ENCODE measurements around the gene NBPF8.
"Not testable (repeated sequence)": the region's sequence is repeated elsewhere in the genome, so short reads cannot be mapped to it uniquely, and the experiment has no call there.

The NBPF8 gene

DNA sequence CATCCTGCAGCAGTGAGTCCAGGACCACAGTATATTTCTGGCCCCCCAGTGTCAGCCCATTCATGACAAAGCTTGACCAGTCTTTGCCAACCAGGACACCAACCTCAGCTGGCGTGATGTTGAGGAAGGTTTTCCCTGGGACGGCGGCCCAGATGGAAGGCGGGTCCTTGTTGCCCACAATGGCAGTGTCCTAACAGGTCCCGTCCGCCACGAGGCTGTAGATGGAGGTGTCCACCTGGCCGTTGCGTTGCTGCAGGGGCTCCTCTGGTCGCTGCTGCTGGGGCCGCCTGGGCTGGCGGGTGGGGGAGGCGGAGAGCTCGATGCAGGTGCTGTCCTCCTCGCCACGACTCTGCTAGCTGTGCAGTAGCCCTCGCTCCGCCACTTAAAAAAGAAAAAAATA is 19.0 kb downstream of the NBPF8 start:
- DNase-seq (ENCODE audit: low spot score): not testable (repeated sequence)

DNA sequence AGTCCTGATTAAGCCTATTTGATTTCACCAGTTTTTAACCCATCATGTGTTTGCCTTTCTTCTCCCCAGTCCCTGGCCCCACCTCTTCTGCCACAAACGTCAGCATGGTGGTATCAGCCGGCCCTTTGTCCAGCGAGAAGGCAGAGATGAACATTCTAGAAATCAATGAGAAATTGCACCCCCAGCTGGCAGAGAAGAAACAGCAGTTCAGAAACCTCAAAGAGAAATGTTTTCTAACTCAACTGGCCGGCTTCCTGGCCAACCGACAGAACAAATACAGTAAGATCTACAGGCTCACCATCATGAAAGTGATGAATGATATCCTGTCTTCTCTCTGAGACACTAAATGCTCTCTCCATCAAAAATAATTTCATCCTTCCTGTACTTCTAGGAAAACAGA is 34.3 kb downstream of the NBPF8 start:
- H3K79me1 ChIP-seq (ENCODE audit: low read depth, low read length); H3K9me3 ChIP-seq (replicated peaks in 1 of 2; ENCODE audit: control insufficient read depth in 2 of 2, insufficient read depth in 1 of 2, low read depth in 1 of 2, low read length in 2 of 2); H2BK15ac ChIP-seq (ENCODE audit: low read length); H3K14ac ChIP-seq (ENCODE audit: low read length); H3K27me3 ChIP-seq (ENCODE audit: control insufficient read depth in 3 of 3, insufficient read depth in 3 of 3, low read depth in 1 of 3, low read length in 3 of 3); H3K4ac ChIP-seq (ENCODE audit: low read length); H2BK120ac ChIP-seq (ENCODE audit: low read depth, low read length); DNase-seq (ENCODE audit: low spot score); H3K18ac ChIP-seq (ENCODE audit: low read length); H2BK12ac ChIP-seq (ENCODE audit: low read length); H3K36me3 ChIP-seq (replicated peaks in 1 of 2; ENCODE audit: control insufficient read depth in 2 of 2, insufficient read depth in 2 of 2, low read length in 2 of 2); H4K91ac ChIP-seq (ENCODE audit: low read depth, low read length, poor library complexity); H3K4me2 ChIP-seq (ENCODE audit: insufficient read depth, low read length, poor library complexity, severe bottlenecking); H2AK5ac ChIP-seq (ENCODE audit: low read depth, low read length); H3K23ac ChIP-seq (ENCODE audit: low read depth, low read length, poor library complexity); H2AFZ ChIP-seq (ENCODE audit: low read length); H3K4me1 ChIP-seq (ENCODE audit: control insufficient read depth in 2 of 2, insufficient read depth in 1 of 2, low read depth in 1 of 2, low read length in 2 of 2); H3K4me3 ChIP-seq (ENCODE audit: low read length in 2 of 2); H3K9ac ChIP-seq (ENCODE audit: low read depth, low read length, poor library complexity); H3K27ac ChIP-seq (replicated peaks; ENCODE audit: low read length); H2BK5ac ChIP-seq (ENCODE audit: low read length); H4K8ac ChIP-seq (ENCODE audit: low read depth, low read length): not testable (repeated sequence)
- no CpG with 5 or more reads among the region's 5 CpGs for WGBS, 2 donors (ENCODE audit: extremely low coverage in 2 of 2, insufficient read length in 2 of 2, insufficient replicate concordance in 1 of 2)

More for the DNA sequence above, 19.0 kb downstream of the NBPF8 start:
- H3K27ac ChIP-seq (replicated peaks; ENCODE audit: low read length); H2AK5ac ChIP-seq (ENCODE audit: low read depth, low read length); H3K4me3 ChIP-seq (ENCODE audit: low read length in 2 of 2); H3K4me2 ChIP-seq (ENCODE audit: insufficient read depth, low read length, poor library complexity, severe bottlenecking); H3K23ac ChIP-seq (ENCODE audit: low read depth, low read length, poor library complexity); H4K8ac ChIP-seq (ENCODE audit: low read depth, low read length); H2BK12ac ChIP-seq (ENCODE audit: low read length); H2BK5ac ChIP-seq (ENCODE audit: low read length); H3K14ac ChIP-seq (ENCODE audit: low read length); H3K4ac ChIP-seq (ENCODE audit: low read length); H2BK120ac ChIP-seq (ENCODE audit: low read depth, low read length); H3K9ac ChIP-seq (ENCODE audit: low read depth, low read length, poor library complexity); H3K18ac ChIP-seq (ENCODE audit: low read length); H3K27me3 ChIP-seq (ENCODE audit: control insufficient read depth in 3 of 3, insufficient read depth in 3 of 3, low read depth in 1 of 3, low read length in 3 of 3); H2AFZ ChIP-seq (ENCODE audit: low read length); H3K4me1 ChIP-seq (ENCODE audit: control insufficient read depth in 2 of 2, insufficient read depth in 1 of 2, low read depth in 1 of 2, low read length in 2 of 2); H3K79me1 ChIP-seq (ENCODE audit: low read depth, low read length); H3K9me3 ChIP-seq (replicated peaks in 1 of 2; ENCODE audit: control insufficient read depth in 2 of 2, insufficient read depth in 1 of 2, low read depth in 1 of 2, low read length in 2 of 2); H3K36me3 ChIP-seq (replicated peaks in 1 of 2; ENCODE audit: control insufficient read depth in 2 of 2, insufficient read depth in 2 of 2, low read length in 2 of 2); H4K91ac ChIP-seq (ENCODE audit: low read depth, low read length, poor library complexity); H2BK15ac ChIP-seq (ENCODE audit: low read length): not testable (repeated sequence)
- WGBS, 2 donors (ENCODE audit: extremely low coverage in 2 of 2, insufficient read length in 2 of 2, insufficient replicate concordance in 1 of 2): no CpG with 5 or more reads among the region's 18 CpGs
